HG03439 (cell line): ENCODE measurements around the gene MMP20.
A peak's percentile ranks its signal among the peaks of the same experiment; 100 is the strongest.
"Not testable (repeated sequence)": the region's sequence is repeated elsewhere in the genome, so short reads cannot be mapped to it uniquely, and the experiment has no call there.

Experiments used
- ATAC-seq: cut with Tn5 transposase; IDR thresholded peaks from one replicate; pipeline ENCODE4 v1.9.1; 2021; ENCODE audit warnings: mild to moderate bottlenecking, moderate library complexity; ENCODE audit not compliant: unreplicated experiment

MMP20 gene

GRCh38 chr11:102625177-102625576 is at the start of gene MMP20:
MMP20 (minus strand) TSS chr11:102625332; CDS start chr11:102625319, 13 bp downstream.
- no peak for ATAC-seq

GRCh38 chr11:102669664-102670063 is 44.5 kb upstream of the MMP20 start:
- peak; percentile 69 for ATAC-seq

DNA sequence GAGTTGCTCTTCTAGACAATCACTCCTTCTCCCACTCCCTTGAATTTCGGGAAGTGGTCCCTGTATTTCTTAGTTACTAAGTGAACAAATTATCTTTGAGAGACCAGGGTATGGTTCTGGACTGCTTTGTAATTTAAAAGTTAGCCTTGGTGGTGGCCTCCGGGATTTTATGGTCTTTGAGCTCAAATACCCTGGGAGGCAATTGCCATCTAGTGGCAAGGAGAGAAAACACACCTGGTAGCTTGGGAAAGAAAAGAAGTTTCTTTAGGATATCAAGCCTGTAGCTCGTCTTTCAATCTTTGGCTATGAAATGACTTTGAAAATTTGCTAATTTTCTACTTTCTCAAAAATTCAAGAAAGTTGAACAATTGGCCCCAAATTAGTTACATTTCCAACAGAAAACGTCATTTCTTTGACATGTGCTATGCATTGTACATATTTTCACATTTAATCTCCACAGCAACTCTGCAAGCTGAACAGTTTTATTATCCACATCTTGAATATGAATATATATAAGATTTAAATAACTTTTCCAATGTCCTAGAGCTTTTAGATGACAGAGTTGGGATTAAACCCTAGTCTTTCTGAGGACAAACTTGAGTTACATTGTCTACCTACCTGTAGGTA is 41.3 kb upstream of the MMP20 start:
- ATAC-seq, result peak; percentile 54

- no peak for ATAC-seq
Measured at GRCh38 chr11:102664001-102664752, 39.0 kb upstream of the MMP20 start.

DNA sequence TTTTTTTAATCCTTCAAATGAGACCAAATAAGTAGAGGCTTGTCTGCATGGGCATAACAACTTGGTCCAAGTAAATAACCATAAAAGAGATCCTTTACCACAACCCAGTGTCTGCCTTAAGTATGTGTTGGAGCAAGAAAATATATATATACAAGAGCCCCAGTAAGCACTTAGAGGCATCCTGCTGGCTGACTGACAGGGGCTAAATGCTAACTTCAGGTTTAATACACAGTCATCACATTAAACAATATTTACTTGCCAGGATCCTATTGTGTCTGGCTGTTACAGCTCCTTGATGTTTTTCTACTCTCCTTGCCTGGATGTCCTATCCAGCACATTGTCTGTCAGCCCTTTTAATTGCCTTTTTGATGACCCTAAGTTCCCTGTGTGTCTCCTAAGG is 37.5 kb upstream of the MMP20 start:
- ATAC-seq, result no peak

- no peak for ATAC-seq
Measured at GRCh38 chr11:102661040-102661439, 35.9 kb upstream of the MMP20 start.

- ATAC-seq, result no peak
Measured at GRCh38 chr11:102656528-102656927, 31.4 kb upstream of the MMP20 start.

- ATAC-seq, result no peak
Measured at GRCh38 chr11:102655547-102655946, 30.4 kb upstream of the MMP20 start.

DNA sequence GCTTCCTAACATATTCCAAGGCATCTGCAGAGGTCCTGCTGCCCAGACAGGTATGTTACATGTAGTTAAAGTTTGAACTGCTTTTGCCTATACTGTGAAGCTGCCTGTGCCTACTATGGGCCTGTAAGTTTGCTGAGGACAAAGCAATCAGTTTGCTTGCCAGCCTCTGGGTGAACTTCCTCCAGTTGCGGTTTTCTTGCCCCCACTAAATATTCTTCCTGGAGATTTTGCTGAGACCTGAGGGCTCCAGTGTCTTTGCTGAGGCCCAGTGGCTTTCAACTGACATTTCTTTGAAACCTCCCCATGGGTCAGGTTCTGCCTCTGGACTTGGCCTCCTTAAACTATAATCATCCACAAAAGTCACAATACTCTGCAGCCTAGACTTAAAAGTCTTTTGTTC is 29.6 kb upstream of the MMP20 start:
- ATAC-seq, result no peak

GRCh38 chr11:102653744-102654291 is 28.7 kb upstream of the MMP20 start:
- no peak for ATAC-seq

GRCh38 chr11:102647430-102647829 is 22.3 kb upstream of the MMP20 start:
- ATAC-seq, result no peak

DNA sequence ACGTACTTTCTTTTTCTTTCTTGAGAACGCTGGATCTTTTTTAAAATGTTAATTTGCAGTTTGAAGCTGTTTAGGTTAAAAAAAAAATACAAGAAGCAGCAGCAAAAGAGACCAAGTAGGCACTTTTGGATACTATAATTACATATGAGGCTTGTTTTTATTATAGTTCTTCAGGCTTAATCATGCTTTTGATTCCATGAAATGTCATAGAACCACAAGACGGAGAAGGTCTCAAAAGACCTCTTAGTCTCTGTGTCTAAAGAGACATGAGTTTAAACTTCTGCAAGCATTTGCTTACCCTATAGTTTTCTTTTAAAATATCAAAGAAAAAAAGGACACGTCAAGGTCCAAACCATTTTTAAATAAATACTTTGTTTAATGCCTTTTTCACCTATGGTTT is 18.8 kb upstream of the MMP20 start:
- ATAC-seq, result no peak

- ATAC-seq, result no peak
Measured at GRCh38 chr11:102640946-102641345, 15.8 kb upstream of the MMP20 start.

DNA sequence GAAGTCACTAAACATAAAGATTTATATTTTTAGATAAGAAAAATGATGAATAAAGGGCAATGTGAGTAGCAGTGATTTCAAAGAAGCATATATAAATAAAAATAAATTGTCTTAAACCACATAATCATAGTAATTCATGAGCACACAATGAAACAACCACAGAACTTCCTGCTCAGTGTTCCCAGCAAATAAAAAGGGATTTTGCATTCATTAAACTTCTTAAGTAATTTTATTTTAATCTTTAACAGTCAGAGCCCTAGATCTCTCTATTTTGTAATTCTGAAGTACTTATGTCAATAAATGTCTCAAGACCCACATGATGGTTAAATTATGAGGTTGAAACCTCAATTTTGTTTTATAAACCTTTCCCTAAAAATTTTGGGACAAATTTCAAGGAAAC is 14.5 kb upstream of the MMP20 start:
- no peak for ATAC-seq

DNA sequence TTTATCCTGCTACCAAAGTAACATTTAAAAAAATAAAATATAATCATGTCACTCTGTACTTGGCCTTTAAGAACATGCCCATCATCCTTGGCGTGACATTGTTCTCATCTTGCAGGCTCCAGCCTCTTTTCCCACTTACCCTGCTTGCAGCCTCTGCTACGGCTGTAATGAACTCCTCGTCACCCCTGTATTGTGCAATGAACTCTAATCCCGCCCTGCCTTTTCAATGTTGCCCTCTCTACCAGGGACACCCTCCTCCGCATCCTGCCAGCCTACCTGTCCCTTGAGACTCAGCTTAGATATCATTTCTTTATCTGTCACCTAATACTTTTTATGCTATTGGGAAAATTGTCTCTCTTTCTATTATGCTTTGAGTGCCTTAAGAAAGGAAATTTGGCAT is 12.6 kb upstream of the MMP20 start:
- no peak for ATAC-seq

DNA sequence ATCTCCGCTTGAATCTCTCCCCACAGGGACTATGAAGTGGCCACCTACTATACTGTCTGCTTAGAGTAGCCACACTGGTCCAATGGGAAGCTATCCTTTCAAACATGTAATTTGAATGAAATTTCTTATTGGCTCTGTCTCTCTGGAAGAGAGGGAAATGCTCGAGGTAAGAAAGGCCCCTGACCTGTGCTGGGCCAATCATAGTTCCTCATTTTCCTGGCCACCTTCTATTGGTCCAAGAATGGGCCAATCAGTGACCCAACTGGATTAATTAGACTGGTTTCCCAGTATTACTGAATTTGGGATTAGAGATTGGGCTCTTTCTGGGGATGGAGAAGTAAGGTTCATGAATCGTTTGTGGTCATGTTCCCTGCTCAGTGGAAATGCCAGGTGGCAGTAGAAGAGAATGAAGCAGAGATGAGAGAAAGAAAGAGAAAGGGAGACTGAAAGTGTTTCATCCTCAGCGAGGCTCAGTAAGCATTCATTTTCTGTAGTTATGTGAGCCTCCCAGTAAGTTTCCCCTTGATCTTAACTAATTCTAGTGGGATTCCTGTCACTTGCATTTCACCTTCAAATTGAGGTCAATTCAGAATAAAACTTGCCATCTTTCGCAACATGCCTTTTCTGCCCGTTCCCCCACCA is 8.4 kb upstream of the MMP20 start:
- ATAC-seq, result no peak

GRCh38 chr11:102632026-102632425 is 6.9 kb upstream of the MMP20 start:
- ATAC-seq, result no peak

GRCh38 chr11:102630598-102631448 is 5.7 kb upstream of the MMP20 start:
- ATAC-seq, result no peak

DNA sequence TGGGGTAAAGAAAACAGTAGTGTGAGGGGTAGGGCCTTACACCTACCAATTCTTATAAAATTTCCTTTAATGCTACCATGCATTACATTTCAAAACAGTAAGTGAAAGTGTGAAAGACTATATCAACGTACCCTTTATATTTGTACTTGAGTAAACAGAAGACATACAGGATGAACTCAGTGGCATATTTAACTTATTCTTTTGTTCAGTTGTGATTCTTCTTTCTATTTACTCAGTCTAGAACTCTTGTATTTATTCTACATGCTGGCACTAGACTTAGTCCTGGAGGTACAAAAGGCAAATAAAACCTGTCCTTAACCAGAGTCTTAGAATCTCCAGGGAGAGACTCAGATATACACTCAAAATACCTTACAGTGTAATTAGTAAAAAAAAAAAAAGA is 4.8 kb upstream of the MMP20 start:
- not testable (repeated sequence) for ATAC-seq

DNA sequence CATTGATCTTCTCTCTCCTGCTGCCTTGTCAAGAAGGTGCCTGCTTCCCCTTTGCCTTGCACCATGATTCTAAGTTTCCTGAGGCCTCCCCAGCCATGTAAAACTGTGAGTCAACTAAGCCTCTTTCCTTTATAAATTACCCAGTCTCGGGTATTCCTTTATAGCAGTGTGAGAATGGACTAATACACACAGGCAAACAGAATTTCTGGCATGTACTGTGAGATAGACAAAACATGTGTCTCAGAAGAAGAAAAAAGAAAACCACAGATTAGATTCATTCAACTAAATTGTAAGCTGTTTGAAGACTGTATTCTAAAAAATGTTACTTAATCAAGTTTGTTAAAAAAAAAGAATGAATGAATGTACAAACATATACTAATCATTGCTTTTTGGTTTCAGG is 1.5 kb upstream of the MMP20 start:
- no peak for ATAC-seq

DNA sequence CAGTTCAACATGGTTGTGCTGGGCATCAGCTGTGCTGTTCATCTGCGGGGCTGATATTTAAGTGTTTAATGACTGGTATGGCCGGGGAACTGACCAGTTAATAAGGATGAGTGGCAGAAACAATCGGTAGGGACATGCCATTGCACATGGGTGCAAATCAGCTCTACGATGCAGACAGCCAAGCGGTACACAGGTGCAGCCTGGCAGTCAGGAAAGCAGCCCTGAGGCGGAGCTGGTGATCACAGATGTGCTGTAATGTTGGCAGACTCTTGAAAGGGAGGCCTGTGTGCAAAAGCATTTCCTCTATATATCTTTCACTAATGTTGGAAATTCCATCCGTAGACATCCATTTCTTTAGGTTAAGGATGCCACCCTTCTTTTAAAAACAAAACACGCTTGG is 1.1 kb downstream of the MMP20 start:
- no peak for ATAC-seq
